Measurements from ENCODE around the gene ZSWIM6. TPM values are rescaled to one million over a fixed set of nuclear protein-coding genes. Genes with fewer than 3 reads are reported as not detected.
A peak's percentile ranks its signal among the peaks of the same experiment; 100 is the strongest.

Gene ZSWIM6
- total and polyA plus RNA-seq, 2 experiments from 2014 or later: 3.9 to 6.0 TPM

GRCh38 chr5:61349935-61350334 is 17.9 kb downstream of the ZSWIM6 start (continued):
- TF ChIP-seq ETS1 (IDR thresholded peaks at IDR 0.05) (no peak), CTCF (conservative IDR thresholded peaks at IDR 0.05; ENCODE audit: low read depth in 2 of 2) (no peak), POLR2AphosphoS5 (IDR thresholded peaks at IDR 0.05; ENCODE audit: low read depth) (no peak), EZH2phosphoT487 (IDR thresholded peaks at IDR 0.05; ENCODE audit: unreplicated experiment) (no peak)

- DNase-seq (ENCODE audit: low spot score) (no peak), ATAC-seq (peak; percentile 33; the same call in 1 of the 3 replicates)
- peaks cover 8% of the 10 kb centered on the region for H3K4me1 Mint-ChIP-seq
- Histone ChIP-seq H3F3A (replicated peaks; ENCODE audit: low read depth) (no peaks in the 10 kb centered on the region), H2AFZ (no peak overlapping the region), H3K27ac (ENCODE audit: low read depth) (no peak overlapping the region), H3K36me3 (ENCODE audit: insufficient read depth) (no peaks in the 10 kb centered on the region), H3K79me2 (replicated peaks; ENCODE audit: insufficient read depth) (peaks cover 58% of the 10 kb centered on the region), H3K9me2 (ENCODE audit: insufficient read depth) (peaks cover 3% of the 10 kb centered on the region; the same call in 1 of the 2 replicates), H3K4me3 (no peak overlapping the region), H3K4me2 (no peak overlapping the region), H3K27me3 (ENCODE audit: insufficient read depth) (no peaks in the 10 kb centered on the region), H4K20me1 (replicated peaks; ENCODE audit: insufficient read depth) (peaks cover 16% of the 10 kb centered on the region; the same call in 1 of the 2 replicates), H3K4me1 (ENCODE audit: insufficient read depth) (no peaks in the 10 kb centered on the region)
- H3K36me3 Mint-ChIP-seq (ENCODE audit: low read depth): no peaks in the 10 kb centered on the region
- H3K27ac Mint-ChIP-seq: no peak overlapping the region
- H3K4me3 Mint-ChIP-seq: no peak overlapping the region
- no peaks in the 10 kb centered on the region for H3K27me3 Mint-ChIP-seq (ENCODE audit: insufficient read depth, low read depth, poor library complexity)
- no peaks in the 10 kb centered on the region for H3K9me3 Mint-ChIP-seq
- TF ChIP-seq REST (IDR thresholded peaks at IDR 0.05; ENCODE audit: unreplicated experiment) (no peak), ZNF331 (CRISPR knock-in tag; IDR thresholded peaks at IDR 0.05; ENCODE audit: low read depth) (no peak), ZNF462 (CRISPR knock-in tag; IDR thresholded peaks at IDR 0.05) (no peak), ETS1 (IDR thresholded peaks at IDR 0.05) (no peak), EZH2phosphoT487 (IDR thresholded peaks at IDR 0.05; ENCODE audit: unreplicated experiment) (no peak), JUNB (IDR thresholded peaks at IDR 0.05; ENCODE audit: unreplicated experiment) (no peak), EZH2 (IDR thresholded peaks at IDR 0.05; ENCODE audit: low read depth, unreplicated experiment) (no peak)
Measured at GRCh38 chr5:61350535-61350934, 18.5 kb downstream of the ZSWIM6 start.

Measured in GM23338 (cell line).